GM21786 (cell line): ENCODE data around the gene KIF5A.

Experiments
- ATAC-seq: cut with Tn5 transposase; IDR thresholded peaks from one replicate; pipeline ENCODE4 v1.9.1; 2021; ENCODE audit not compliant: unreplicated experiment

Gene KIF5A

GRCh38 chr12:57628280-57629191 is 78.7 kb downstream of the KIF5A start:
- ATAC-seq: no peak

DNA sequence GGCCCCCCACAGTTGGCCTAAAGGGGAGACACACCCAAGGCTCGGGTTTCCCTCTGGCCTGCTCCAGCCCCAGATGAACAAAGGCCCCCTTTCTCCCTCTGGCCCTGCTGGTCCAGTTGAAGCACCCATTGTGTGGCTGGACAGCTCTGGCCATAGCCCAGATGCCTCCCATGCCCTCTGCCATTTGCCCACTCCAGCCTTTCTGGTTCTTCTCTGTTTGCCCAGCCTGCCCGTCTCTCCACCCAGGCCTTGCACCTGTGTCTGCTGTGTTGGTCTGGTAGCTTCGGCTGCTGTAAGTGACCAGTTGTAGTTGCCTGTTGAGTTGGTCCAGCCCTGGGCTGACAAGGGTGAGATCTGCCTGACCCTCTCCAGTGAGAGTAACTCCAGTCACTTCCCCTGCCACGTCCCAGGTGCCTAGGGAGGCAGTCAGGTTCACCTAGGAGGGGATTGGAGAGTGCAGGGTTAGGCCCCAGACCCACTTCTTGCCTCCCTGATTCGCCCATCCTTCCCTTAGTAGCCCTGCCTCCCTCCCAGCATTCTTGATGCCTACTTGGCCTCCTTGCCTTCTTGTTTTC is 80.1 kb downstream of the KIF5A start:
- ATAC-seq: no peak

- ATAC-seq: no peak
Observed at GRCh38 chr12:57630891-57631433, 81.1 kb downstream of the KIF5A start.

GRCh38 chr12:57631566-57632072 is 81.8 kb downstream of the KIF5A start:
- no peak for ATAC-seq

- no peak for ATAC-seq
Observed at GRCh38 chr12:57632073-57632957, 82.5 kb downstream of the KIF5A start.

DNA sequence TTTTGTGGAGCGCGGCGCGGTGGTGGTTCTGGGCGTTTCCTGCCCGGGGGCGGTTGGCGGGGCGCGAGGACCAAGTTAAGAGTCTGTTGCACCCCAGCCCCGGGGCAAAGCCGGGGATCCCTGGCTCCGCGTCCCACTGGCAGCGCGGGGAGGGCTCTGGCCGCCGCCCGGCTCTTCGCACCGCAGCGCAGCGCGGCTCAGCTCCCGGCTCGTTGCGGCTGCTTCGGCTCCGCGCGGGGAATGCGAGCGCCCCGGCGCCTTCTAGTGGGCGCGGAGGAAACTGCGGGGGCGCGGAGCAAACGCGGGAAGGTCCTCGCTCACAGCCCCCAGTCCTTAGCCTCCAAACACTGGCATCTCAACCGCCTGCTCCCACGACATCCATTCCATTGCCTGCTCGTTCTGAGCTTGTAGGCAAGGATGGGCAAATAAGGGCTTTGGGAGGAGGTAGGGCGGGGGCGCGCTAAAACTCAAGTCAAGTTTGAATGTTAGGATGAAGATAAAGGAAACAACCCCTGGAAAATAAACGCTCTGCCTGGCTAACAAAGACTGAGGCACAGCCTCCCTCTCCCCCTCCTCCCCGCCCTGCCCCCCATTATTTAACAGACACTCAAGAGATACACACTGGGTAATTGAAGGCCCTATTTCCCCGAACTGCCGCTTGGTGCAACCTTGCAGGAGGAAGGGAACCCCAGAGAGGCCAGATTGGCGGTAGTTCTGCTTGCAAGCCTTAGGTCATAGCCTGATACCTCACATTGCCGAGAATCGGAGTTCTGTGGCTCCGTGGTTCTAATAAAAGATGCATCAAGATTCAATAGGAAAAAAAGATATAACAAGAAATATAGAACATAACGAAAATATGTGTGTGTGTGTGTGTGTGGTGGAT is 83.4 kb downstream of the KIF5A start, which contains the start of gene B4GALNT1:
Gene B4GALNT1 (minus strand): TSS at position 244 of the 883 bp plus-strand sequence. CDS start 1,069 bp downstream, outside the sequence.
- ATAC-seq: peak; percentile 79
